Parathyroid adenoma (tissue), 2 donors: Measurements from ENCODE around the gene ZSWIM3.

ENCODE experiments used
- H2AFZ ChIP-seq: fragments of 300-600 bp; sonication (generic); one replicate; pipeline ENCODE4 v1.7.0; 2017; ENCODE audit warnings: antibody characterized with exemption, mild to moderate bottlenecking
- H3K27ac ChIP-seq: fragments of 300-600 bp; sonication (generic); one replicate; pipeline ENCODE4 v1.7.0; 2017
- H3K27me3 ChIP-seq: fragments of 300-600 bp; sonication (generic); one replicate; pipeline ENCODE4 v1.7.0; 2017; ENCODE audit warnings: low read length; ENCODE audit not compliant: control insufficient read depth, insufficient read depth
- H3K36me3 ChIP-seq: fragments of 300-600 bp; sonication (generic); one replicate; pipeline ENCODE4 v1.7.0; 2017; ENCODE audit warnings: low read length; ENCODE audit not compliant: control insufficient read depth, insufficient read depth
- H3K4me1 ChIP-seq: fragments of 300-600 bp; sonication (generic); one replicate; pipeline ENCODE4 v1.7.0; 2017; ENCODE audit warnings: control low read depth
- H3K4me2 ChIP-seq: fragments of 300-600 bp; sonication (generic); one replicate; pipeline ENCODE4 v1.7.0; 2017; ENCODE audit warnings: low read length
- H3K4me3 ChIP-seq: fragments of 300-600 bp; sonication (generic); one replicate; pipeline ENCODE4 v1.7.0; 2017; ENCODE audit warnings: low read depth, low read length
- H3K79me2 ChIP-seq: fragments of 300-600 bp; sonication (generic); one replicate; pipeline ENCODE4 v1.7.0; 2017; ENCODE audit warnings: control low read depth
- H3K9ac ChIP-seq: fragments of 300-600 bp; sonication (generic); one replicate; pipeline ENCODE4 v1.7.0; 2017; ENCODE audit warnings: mild to moderate bottlenecking
- H3K9me3 ChIP-seq: fragments of 300-600 bp; sonication (generic); one replicate; pipeline ENCODE4 v1.7.0; 2017; ENCODE audit warnings: low read length; ENCODE audit not compliant: control insufficient read depth
- CTCF ChIP-seq: fragments of 300-600 bp; sonication (generic); IDR thresholded peaks from one replicate; pipeline ENCODE4 v1.7.0; 2017; ENCODE audit warnings: antibody characterized with exemption, mild to moderate bottlenecking
- donor health status: primary hyperparathyroidism.

Gene ZSWIM3

GRCh38 chr20:45857882-45858216 is 435 bp downstream of the ZSWIM3 start:
- H3K27me3 ChIP-seq, result no peaks in the 10 kb centered on the region
- peaks cover 31% of the 10 kb centered on the region for H3K79me2 ChIP-seq
- H3K4me2 ChIP-seq, result peak overlapping the region; percentile 98
- no peak for TF ChIP-seq CTCF
- no peak overlapping the region for H3K9ac ChIP-seq
- no peaks in the 10 kb centered on the region for H3K9me3 ChIP-seq
- H2AFZ ChIP-seq, result peak overlapping the region; percentile 99
- H3K4me3 ChIP-seq, result peak overlapping the region; percentile 84
- peaks cover 10% of the 10 kb centered on the region for H3K4me1 ChIP-seq
- peak overlapping the region; percentile 87 for H3K27ac ChIP-seq
- no peaks in the 10 kb centered on the region for H3K36me3 ChIP-seq

DNA sequence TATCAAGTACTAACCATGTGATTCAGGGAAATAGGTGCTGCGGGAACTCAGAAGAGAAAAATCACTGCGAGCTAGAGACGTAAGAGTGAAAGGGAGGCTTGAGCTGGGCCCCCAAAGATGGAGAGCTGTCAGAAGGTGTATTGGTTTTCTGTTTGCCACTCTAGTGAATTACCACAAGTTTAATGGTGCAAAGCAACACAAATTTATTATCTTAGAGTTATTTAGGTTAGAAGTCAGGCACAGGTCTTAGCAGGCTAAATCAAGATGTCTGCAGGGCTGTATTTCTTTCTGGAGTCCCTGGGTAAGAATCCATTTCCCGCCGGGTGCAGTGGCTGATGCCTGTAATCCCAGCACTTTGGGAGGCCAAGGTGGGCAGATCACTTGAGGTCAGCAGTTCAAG is 2.5 kb downstream of the ZSWIM3 start:
- H3K9me3 ChIP-seq, result no peaks in the 10 kb centered on the region
- H3K36me3 ChIP-seq, result no peaks in the 10 kb centered on the region
- H3K9ac ChIP-seq, result no peak overlapping the region
- TF ChIP-seq CTCF, result no peak
- no peak overlapping the region for H3K27ac ChIP-seq
- no peak overlapping the region for H3K4me2 ChIP-seq
- no peak overlapping the region for H2AFZ ChIP-seq
- no peaks in the 10 kb centered on the region for H3K27me3 ChIP-seq
- H3K4me3 ChIP-seq, result no peak overlapping the region
- peaks cover 24% of the 10 kb centered on the region for H3K79me2 ChIP-seq
- peaks cover 10% of the 10 kb centered on the region for H3K4me1 ChIP-seq

DNA sequence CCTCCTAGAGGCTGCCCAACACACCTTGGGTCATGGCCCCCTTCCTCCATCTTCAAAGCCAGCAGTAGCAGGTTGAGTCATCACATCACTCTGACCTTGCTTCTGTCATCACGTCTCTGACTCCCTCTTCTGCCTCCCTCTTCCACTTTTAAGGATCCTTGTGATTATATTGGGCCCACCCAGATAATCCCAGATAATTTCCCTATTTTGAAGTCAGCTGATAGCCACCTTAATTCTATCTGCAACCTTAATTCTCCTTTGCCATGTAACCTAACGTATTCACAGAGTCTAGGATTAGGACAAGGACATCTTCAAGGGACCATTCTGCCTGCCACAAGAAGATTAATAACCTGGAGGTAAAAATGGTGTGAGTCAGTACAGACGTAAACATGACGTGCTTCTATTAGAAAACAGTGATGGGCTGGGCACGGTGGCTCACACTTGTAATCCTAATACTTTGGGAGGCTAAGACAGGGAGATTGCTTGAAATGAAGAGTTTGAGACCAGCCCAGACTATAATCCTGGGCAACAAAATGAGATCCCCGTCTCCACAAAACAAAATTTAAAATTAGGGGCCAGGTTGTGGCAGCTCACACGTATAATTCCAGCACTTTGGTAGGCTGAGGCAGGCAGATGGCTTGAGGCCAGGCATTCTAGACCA is 3.3 kb downstream of the ZSWIM3 start:
- peaks cover 20% of the 10 kb centered on the region for H3K79me2 ChIP-seq
- no peaks in the 10 kb centered on the region for H3K36me3 ChIP-seq
- H3K4me1 ChIP-seq, result peaks cover 10% of the 10 kb centered on the region
- no peak overlapping the region for H3K4me3 ChIP-seq
- no peak overlapping the region for H3K9ac ChIP-seq
- no peaks in the 10 kb centered on the region for H3K9me3 ChIP-seq
- no peak overlapping the region for H3K4me2 ChIP-seq
- TF ChIP-seq CTCF, result no peak
- no peaks in the 10 kb centered on the region for H3K27me3 ChIP-seq
- H3K27ac ChIP-seq, result no peak overlapping the region
- no peak overlapping the region for H2AFZ ChIP-seq

- no peaks in the 10 kb centered on the region for H3K27me3 ChIP-seq
- H3K4me1 ChIP-seq, result peaks cover 6% of the 10 kb centered on the region
- H3K27ac ChIP-seq, result no peak overlapping the region
- H3K4me3 ChIP-seq, result no peak overlapping the region
- no peak overlapping the region for H3K4me2 ChIP-seq
- no peak overlapping the region for H3K9ac ChIP-seq
- no peak for TF ChIP-seq CTCF
- no peak overlapping the region for H2AFZ ChIP-seq
- H3K9me3 ChIP-seq, result no peaks in the 10 kb centered on the region
- no peaks in the 10 kb centered on the region for H3K36me3 ChIP-seq
- peaks cover 12% of the 10 kb centered on the region for H3K79me2 ChIP-seq
Measured at GRCh38 chr20:45861221-45862075, 4.0 kb downstream of the ZSWIM3 start.
